CD4-positive, alpha-beta T cell treated with Interleukin-1 beta for 1 hour (primary cell): Measurements from ENCODE around the gene ATP11B.
"Not testable (repeated sequence)": the region's sequence is repeated elsewhere in the genome, so short reads cannot be mapped to it uniquely, and the experiment has no call there.

Experiments
- DNase-seq, 2 donors: peaks; one replicate each; pipeline ENCODE4 v3.0.0-alpha.2; 2020 to 2022

Gene ATP11B

GRCh38 chr3:182795389-182795782, 2.1 kb downstream of the ATP11B start:
- peak; percentile 30 to 70 for DNase-seq

DNA sequence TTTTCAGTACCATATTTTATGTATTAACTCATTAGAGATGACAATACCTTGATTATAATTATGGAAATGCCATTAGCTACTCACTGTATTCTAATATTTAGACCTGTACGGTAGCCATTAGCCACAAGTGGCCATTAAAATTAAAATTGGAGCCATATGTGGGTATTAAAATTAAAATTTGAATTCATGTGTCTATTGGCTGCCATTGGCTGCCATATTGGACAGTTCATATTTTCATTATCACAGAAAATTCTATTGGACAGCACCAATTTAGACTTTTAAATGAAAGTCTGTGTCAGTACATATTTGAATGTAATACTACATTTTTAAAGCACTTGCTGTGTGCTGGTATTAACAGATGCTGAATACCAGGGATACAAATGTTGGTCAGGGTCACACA, 3.0 kb downstream of the ATP11B start:
- no peak for DNase-seq

- no peak for DNase-seq
Measured at GRCh38 chr3:182797876-182798275, 4.6 kb downstream of the ATP11B start.

DNA sequence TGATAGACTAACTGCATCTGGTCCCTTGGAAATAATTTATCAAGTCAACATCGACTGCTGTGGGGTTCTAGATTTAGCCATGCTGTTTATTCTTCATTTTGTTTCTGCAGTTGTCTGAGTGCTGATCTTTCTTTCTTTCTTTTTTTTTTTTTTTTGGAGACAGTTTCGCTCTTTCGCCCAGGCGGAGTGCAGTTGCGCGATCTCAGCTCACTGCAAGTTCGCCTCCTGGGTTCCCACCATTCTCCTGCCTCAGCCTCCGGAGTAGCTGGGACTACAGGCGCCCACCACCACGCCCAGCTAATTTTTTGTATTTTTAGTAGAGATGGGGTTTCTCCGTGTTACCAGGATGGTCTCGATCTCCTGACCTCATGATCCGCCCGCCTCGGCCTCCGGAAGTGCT, 5.8 kb downstream of the ATP11B start:
- DNase-seq: not testable (repeated sequence)

- DNase-seq: no peak
Measured at GRCh38 chr3:182800508-182800907, 7.2 kb downstream of the ATP11B start.

GRCh38 chr3:182802413-182803390, 9.4 kb downstream of the ATP11B start:
- DNase-seq: no peak

- DNase-seq: no peak
Measured at GRCh38 chr3:182803596-182803995, 10.3 kb downstream of the ATP11B start.

GRCh38 chr3:182807061-182807460, 13.8 kb downstream of the ATP11B start:
- no peak for DNase-seq

GRCh38 chr3:182808041-182808770, 14.9 kb downstream of the ATP11B start:
- no peak for DNase-seq

DNA sequence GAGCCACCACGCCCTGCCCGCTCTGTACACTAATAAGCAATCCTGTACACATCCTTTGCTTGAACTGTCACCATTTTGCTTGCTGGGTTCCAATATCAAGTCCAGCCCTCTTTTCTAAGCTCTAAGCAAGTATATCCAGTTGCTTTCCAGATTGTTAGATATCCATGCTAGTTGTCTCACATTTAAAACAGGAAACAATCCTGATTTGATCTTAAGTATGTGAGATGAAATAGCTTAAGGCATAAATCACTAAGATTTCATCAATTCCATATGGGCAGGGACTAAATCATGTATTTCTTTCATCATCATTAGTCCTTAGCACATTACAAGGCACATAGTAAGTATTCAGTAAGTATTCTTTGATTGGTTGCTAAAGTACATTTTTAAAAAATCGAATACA, 16.2 kb downstream of the ATP11B start:
- DNase-seq: no peak

DNA sequence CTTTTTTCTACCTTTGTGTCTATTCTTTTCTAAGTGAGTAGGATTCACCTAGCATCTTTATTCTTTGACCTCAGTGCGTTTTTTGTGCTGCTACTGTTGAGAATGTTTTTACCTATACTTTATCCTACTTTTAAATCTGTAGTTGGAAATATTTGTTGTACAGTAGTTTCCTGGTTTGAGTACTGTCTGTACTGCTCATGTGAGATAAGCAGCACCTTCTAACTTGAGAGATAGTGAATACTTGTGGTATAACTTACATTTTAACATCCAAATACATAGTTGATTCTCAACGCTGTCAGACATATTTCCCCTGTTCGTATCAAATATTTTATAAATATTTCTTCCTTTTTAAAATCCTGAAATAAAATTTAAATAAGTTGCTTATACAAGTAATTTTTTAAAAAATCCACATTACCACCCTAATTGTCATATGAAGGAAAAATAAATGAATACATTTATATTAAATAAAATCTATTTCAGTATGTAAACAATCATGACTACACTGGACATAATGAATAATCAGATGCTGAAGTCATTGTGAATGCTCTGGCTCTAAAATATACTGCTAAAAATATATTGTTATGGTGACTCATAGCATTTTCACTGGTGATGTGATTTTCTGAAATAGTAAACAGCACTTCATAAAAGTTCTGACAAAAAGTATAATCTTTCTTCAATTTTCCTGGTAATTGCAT, 17.4 kb downstream of the ATP11B start:
- no peak for DNase-seq

DNA sequence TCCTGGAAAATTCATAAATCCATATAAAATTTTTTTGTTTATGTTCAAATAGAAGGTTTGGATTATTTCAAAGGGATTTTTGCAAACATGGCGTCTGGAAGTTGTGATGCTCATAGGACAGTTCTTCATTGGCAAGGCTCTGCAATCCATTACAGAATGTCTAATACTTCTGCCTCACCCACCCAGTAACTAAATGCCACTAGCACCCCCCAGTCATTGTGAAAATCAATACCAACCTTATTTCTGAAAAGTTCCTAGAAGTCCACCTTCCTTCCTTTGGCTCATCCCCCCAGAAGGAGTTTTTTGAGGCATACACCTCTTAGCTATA, 17.9 kb downstream of the ATP11B start:
- DNase-seq: no peak

- DNase-seq: no peak
Measured at GRCh38 chr3:182812123-182812522, 18.8 kb downstream of the ATP11B start.

GRCh38 chr3:182814419-182815062, 21.2 kb downstream of the ATP11B start:
- no peak for DNase-seq

DNA sequence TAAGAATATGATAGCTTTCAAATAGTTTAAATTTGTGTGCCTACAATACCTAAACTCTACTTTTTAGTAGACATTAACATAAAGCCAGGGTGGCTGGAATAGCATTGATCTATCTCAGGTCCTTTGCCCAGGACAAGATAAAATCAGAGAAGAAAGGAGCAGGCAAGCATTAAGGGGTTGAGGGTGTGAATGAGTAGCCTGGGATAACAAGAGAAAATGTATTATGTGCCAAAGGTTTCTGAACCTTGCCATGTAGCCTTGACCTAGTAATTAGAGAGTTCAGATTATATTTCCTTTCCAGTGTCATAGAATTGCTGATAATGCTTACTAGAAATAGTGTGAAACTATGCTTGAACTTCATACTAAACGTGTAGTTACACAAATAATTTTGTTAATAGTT, 22.9 kb downstream of the ATP11B start:
- no peak for DNase-seq

DNA sequence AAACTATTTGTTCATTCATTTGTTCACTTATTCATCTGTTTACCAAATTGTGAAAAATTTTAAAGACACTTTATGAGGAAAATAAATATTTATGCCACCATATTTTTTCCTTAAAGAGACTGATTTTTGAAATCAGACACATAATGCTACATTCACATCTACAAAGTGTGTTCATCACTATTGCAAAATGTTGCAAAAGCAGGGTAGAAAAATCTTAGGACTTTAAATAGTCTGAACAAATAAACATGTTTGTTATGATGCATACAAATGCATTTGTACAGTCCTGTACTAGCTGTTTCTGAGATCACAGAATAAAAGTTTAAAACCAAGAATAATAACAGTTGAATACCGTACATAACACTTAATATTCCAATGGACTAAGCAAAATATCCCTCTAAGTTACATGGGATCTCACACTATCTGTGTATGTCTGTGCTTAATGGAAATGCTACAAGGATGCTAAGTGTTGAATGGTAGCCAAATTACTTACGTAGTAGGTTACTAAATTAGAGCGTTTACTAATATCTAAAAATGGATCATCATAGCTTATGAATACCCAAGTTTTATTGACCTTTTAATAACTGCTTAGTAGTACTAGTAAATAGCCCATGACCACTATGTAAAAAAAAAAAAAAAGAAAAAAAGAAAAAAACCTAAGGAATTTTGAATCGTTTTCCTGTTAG, 25.1 kb downstream of the ATP11B start:
- no peak for DNase-seq

GRCh38 chr3:182821221-182821981, 28.1 kb downstream of the ATP11B start:
- DNase-seq: no peak

- not testable (repeated sequence) for DNase-seq
Measured at GRCh38 chr3:182822260-182822659, 29.0 kb downstream of the ATP11B start.

- no peak for DNase-seq
Measured at GRCh38 chr3:182824957-182825356, 31.7 kb downstream of the ATP11B start.

- DNase-seq: no peak
Measured at GRCh38 chr3:182829761-182830405, 36.6 kb downstream of the ATP11B start.

DNA sequence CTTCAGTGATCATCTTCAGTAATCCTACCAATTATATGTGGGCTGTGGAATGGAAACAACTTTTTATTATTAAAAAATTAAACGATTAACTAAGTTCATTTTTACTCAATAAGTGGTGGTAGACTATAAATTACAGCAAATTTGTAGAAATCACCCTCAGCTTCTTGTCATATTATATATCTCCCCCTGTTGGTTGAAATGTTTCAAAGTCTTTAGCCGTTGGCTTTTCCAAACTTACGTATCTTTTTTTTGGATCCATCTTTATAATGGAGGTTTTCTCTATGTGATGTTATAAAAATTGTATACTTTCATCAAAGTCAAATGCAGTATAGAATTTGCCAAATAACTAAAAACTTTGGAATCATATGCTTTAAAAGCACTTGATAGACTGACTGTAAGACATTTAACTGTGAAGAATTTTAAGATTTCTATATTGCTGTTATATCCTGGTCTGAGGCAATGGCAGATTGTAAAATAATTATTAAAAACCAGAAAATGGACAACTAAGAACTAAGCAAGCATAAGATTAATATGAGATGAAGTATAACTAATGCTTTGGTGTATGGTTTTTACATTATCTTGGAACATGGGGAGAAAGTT, 44.7 kb downstream of the ATP11B start:
- peak in 1 of 2 donors; percentile 27 for DNase-seq
